Endothelial cell of umbilical vein (primary cell): ENCODE measurements around the gene LDLRAD4.

Experiments
- CTCF ChIP-seq, 2 donors: IDR thresholded peaks; 1 replicate in 1 of 2; 2 replicates in 1 of 2; pipeline ENCODE4 v1.5.1; 2011; ENCODE audit warnings: low read length in 2 of 2, mild to moderate bottlenecking in 2 of 2, moderate library complexity in 2 of 2, control low read depth in 1 of 2, inconsistent platforms in 1 of 2, low read depth in 1 of 2; ENCODE audit not compliant: insufficient read depth in 1 of 2; ENCODE audit errors: extremely low read depth in 1 of 2
- EZH2 ChIP-seq: IDR thresholded peaks from 2 replicates; pipeline ENCODE4 v1.6.1; 2012; ENCODE audit warnings: borderline replicate concordance, low read depth, mild to moderate bottlenecking, moderate library complexity, low read length, inconsistent platforms; ENCODE audit not compliant: severe bottlenecking
- FOS ChIP-seq: IDR thresholded peaks from 2 replicates; pipeline ENCODE4 v1.6.1; 2011; ENCODE audit warnings: mild to moderate bottlenecking, low read length, moderate library complexity, borderline replicate concordance; ENCODE audit not compliant: insufficient read depth
- JUN ChIP-seq: IDR thresholded peaks from 2 replicates; pipeline ENCODE4 v1.6.1; 2011; ENCODE audit warnings: borderline replicate concordance, low read depth; ENCODE audit not compliant: insufficient read length, insufficient read depth
- MAX ChIP-seq: IDR thresholded peaks from 2 replicates; pipeline ENCODE4 v1.6.1; 2011; ENCODE audit not compliant: insufficient read depth, insufficient read length
- MYC ChIP-seq: IDR thresholded peaks from one replicate; pipeline ENCODE4 v1.6.1; 2011; ENCODE audit warnings: mild to moderate bottlenecking, low read depth, low read length
- POLR2A ChIP-seq: IDR thresholded peaks from 2 replicates; pipeline ENCODE4 v1.6.1; 2012; ENCODE audit warnings: low read depth, mild to moderate bottlenecking, control low read depth, low read length
- POLR2AphosphoS5 ChIP-seq: IDR thresholded peaks from 2 replicates; pipeline ENCODE4 v1.6.1; 2012; ENCODE audit warnings: low read depth, mild to moderate bottlenecking, control low read depth, low read length, moderate library complexity; ENCODE audit not compliant: insufficient read depth

GRCh38 chr18:13291745-13292447 lies 73.3 kb downstream of the LDLRAD4 start:
- TF ChIP-seq JUN (no peak), CTCF (IDR thresholded peaks at IDR 0.05; ENCODE audit: extremely low read depth in 1 of 2, insufficient read depth in 1 of 2, low read depth in 1 of 2, low read length in 2 of 2) (no peak), EZH2 (no peak), MAX (no peak), POLR2A (no peak), POLR2AphosphoS5 (no peak), MYC (no peak), FOS (no peak)
